ENCODE results near the gene EVC. TPM values are rescaled to one million over a fixed set of nuclear protein-coding genes. Genes with fewer than 3 reads are reported as not detected.

Gene EVC
- total and polyA plus RNA-seq, 2 of the 4 experiments (the other 2 are of a cell fraction) = 16.8 to 18.9 TPM

DNA sequence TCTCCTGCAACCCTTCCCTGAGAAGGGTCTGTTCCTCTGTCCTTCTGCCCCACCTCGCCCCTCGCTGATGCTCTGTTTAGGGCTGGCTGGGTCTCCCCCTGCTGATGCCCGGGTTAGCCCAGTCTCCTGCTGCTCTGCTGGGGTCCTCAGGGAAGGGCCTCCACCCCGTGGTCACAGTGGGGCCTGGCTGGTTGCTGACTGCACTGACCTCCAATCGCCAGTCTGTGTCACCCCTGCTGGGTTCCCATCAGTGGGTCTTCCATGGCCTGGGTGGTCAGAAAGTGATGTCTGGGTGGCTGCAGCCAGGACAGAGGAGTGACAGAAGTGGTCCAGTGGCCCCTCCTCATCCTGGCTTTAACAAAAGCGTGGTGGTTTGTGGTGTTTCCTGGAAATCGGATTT is 44.7 kb downstream of the EVC start:
- H3K4me1 ChIP-seq (ENCODE audit: control insufficient read depth, insufficient read depth, low read length) = peaks cover 46% of the 10 kb centered on the region
- TF ChIP-seq, protein P1, sequence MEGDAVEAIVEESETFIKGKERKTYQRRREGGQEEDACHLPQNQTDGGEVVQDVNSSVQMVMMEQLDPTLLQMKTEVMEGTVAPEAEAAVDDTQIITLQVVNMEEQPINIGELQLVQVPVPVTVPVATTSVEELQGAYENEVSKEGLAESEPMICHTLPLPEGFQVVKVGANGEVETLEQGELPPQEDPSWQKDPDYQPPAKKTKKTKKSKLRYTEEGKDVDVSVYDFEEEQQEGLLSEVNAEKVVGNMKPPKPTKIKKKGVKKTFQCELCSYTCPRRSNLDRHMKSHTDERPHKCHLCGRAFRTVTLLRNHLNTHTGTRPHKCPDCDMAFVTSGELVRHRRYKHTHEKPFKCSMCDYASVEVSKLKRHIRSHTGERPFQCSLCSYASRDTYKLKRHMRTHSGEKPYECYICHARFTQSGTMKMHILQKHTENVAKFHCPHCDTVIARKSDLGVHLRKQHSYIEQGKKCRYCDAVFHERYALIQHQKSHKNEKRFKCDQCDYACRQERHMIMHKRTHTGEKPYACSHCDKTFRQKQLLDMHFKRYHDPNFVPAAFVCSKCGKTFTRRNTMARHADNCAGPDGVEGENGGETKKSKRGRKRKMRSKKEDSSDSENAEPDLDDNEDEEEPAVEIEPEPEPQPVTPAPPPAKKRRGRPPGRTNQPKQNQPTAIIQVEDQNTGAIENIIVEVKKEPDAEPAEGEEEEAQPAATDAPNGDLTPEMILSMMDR (conservative IDR thresholded peaks at IDR 0.05; ENCODE audit: low read depth, low read length) = no peak
- TF ChIP-seq RAD21 (IDR thresholded peaks at IDR 0.05; ENCODE audit: low read length) (no peak), MAFK (IDR thresholded peaks at IDR 0.05; ENCODE audit: low read depth, low read length) (no peak), RCOR1 (IDR thresholded peaks at IDR 0.05; ENCODE audit: insufficient replicate concordance, low read length) (no peak), RFX5 (IDR thresholded peaks at IDR 0.05; ENCODE audit: low read depth, low read length) (no peak), CEBPB (IDR thresholded peaks at IDR 0.05; ENCODE audit: low read depth, low read length) (no peak), NFE2L2 (IDR thresholded peaks at IDR 0.05; ENCODE audit: low read depth, low read length) (no peak), CHD1 (IDR thresholded peaks at IDR 0.05; ENCODE audit: low read depth, low read length) (no peak), FOS (IDR thresholded peaks at IDR 0.05; ENCODE audit: low read depth, low read length) (no peak), BHLHE40 (IDR thresholded peaks at IDR 0.05; ENCODE audit: low read depth, low read length) (no peak), MXI1 (IDR thresholded peaks at IDR 0.05; ENCODE audit: borderline replicate concordance, low read depth, low read length) (no peak), SMC3 (IDR thresholded peaks at IDR 0.05; ENCODE audit: low read depth, low read length) (no peak), POLR2A (IDR thresholded peaks at IDR 0.05; ENCODE audit: low read depth, low read length) (no peak)
- TF ChIP-seq, protein P2, sequence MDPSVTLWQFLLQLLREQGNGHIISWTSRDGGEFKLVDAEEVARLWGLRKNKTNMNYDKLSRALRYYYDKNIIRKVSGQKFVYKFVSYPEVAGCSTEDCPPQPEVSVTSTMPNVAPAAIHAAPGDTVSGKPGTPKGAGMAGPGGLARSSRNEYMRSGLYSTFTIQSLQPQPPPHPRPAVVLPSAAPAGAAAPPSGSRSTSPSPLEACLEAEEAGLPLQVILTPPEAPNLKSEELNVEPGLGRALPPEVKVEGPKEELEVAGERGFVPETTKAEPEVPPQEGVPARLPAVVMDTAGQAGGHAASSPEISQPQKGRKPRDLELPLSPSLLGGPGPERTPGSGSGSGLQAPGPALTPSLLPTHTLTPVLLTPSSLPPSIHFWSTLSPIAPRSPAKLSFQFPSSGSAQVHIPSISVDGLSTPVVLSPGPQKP (IDR thresholded peaks at IDR 0.05; ENCODE audit: borderline replicate concordance, low read depth, low read length) = no peak
- TF ChIP-seq, protein P3, sequence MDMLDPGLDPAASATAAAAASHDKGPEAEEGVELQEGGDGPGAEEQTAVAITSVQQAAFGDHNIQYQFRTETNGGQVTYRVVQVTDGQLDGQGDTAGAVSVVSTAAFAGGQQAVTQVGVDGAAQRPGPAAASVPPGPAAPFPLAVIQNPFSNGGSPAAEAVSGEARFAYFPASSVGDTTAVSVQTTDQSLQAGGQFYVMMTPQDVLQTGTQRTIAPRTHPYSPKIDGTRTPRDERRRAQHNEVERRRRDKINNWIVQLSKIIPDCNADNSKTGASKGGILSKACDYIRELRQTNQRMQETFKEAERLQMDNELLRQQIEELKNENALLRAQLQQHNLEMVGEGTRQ (IDR thresholded peaks at IDR 0.05; ENCODE audit: low read depth, low read length) = no peak
- in situ Hi-C loops (cut with MboI; ENCODE audit: low sequenced_read_pairs) = no loop called here
- no peak overlapping the region for H2AFZ ChIP-seq (replicated peaks; ENCODE audit: low read length, poor library complexity)
- BruUV-seq (replicated peaks) = no TSS peak
- peaks cover 8% of the 10 kb centered on the region for H4K20me1 ChIP-seq (ENCODE audit: insufficient read depth, low read length)
- dilution Hi-C loops (cut with HindIII; ENCODE audit: low sequenced_read_pairs, unreplicated experiment) = no loop called here
- no peak overlapping the region for H3K23ac ChIP-seq (ENCODE audit: low read depth, low read length)
- WGBS, 2 experiments (ENCODE audit: extremely low coverage in 2 of 2, insufficient read length in 1 of 2) = 76% methylated on average over 3 of the region's 7 CpGs; no CpG with 5 or more reads in 1 of the 2 experiments
- H2BK5ac ChIP-seq (ENCODE audit: low read depth, low read length, poor library complexity, severe bottlenecking) = no peak overlapping the region
- peak overlapping the region; percentile 62; the same call in 1 of the 2 replicates for H2BK120ac ChIP-seq (ENCODE audit: low read depth, low read length)
- H3K9me1 ChIP-seq (ENCODE audit: insufficient read depth, low read length) = peaks cover 44% of the 10 kb centered on the region
- H3K14ac ChIP-seq (replicated peaks; ENCODE audit: low read depth, low read length) = no peak overlapping the region
- H2AK5ac ChIP-seq (ENCODE audit: low read depth, low read length) = no peak overlapping the region
- no peak overlapping the region for H4K8ac ChIP-seq (ENCODE audit: low read depth in 2 of 2, low read length in 2 of 2)
- H3K27me3 ChIP-seq (ENCODE audit: control insufficient read depth, insufficient read depth, low read length) = no peaks in the 10 kb centered on the region
- ChIA-PET POLR2A (ENCODE audit: unreplicated experiment) (no interaction called here), CTCF (no interaction called here)
- H3K4me2 ChIP-seq (ENCODE audit: low read depth, low read length) = no peak overlapping the region
- H4K91ac ChIP-seq (ENCODE audit: insufficient read depth, low read depth, low read length) = no peak overlapping the region
- intact Hi-C loops (cut with micrococcal nuclease) = no loop called here
- no peak overlapping the region for H2BK20ac ChIP-seq (ENCODE audit: low read depth, low read length)
- no peak overlapping the region for H3K18ac ChIP-seq (ENCODE audit: low read depth, low read length)
- H3K4me3 ChIP-seq (ENCODE audit: insufficient read depth, low read depth, low read length) = no peak overlapping the region
- H3K9me3 ChIP-seq (ENCODE audit: control insufficient read depth, insufficient read depth, low read length) = no peaks in the 10 kb centered on the region
- no peak for ATAC-seq (ENCODE audit: low read depth)
- H3K56ac ChIP-seq (ENCODE audit: extremely low read depth, insufficient read depth, low read length) = no peak overlapping the region
- no peak overlapping the region for H2BK15ac ChIP-seq (ENCODE audit: low read depth, low read length)
- peak overlapping the region; percentile 60 for H2AK9ac ChIP-seq (replicated peaks; ENCODE audit: low read depth, low read length, poor library complexity)
- no peak overlapping the region for H4K5ac ChIP-seq (ENCODE audit: low read depth, low read length)
- DNase-seq = no peak
- no peak overlapping the region for H3K9ac ChIP-seq (ENCODE audit: low read depth, low read length)
- H3K79me1 ChIP-seq (ENCODE audit: low read depth in 1 of 2, low read length in 2 of 2) = peaks cover 23 to 80% of the 10 kb centered on the region in 2 experiments
- H3K36me3 ChIP-seq (ENCODE audit: control insufficient read depth, insufficient read depth, low read length) = peaks cover 59% of the 10 kb centered on the region
- H3K4ac ChIP-seq (ENCODE audit: low read depth, low read length) = peak overlapping the region; percentile 4; the same call in 1 of the 2 replicates
- no peak overlapping the region for H3K27ac ChIP-seq (ENCODE audit: insufficient read depth, low read length)

Data from IMR-90 (cell line).